ENCODE data around the gene CANT1. TPM values are rescaled to one million over a fixed set of nuclear protein-coding genes. Genes with fewer than 3 reads are reported as not detected.

CANT1 gene
- total RNA-seq, 2 donors from 2014 or later: 20.9 to 40.1 TPM

DNA sequence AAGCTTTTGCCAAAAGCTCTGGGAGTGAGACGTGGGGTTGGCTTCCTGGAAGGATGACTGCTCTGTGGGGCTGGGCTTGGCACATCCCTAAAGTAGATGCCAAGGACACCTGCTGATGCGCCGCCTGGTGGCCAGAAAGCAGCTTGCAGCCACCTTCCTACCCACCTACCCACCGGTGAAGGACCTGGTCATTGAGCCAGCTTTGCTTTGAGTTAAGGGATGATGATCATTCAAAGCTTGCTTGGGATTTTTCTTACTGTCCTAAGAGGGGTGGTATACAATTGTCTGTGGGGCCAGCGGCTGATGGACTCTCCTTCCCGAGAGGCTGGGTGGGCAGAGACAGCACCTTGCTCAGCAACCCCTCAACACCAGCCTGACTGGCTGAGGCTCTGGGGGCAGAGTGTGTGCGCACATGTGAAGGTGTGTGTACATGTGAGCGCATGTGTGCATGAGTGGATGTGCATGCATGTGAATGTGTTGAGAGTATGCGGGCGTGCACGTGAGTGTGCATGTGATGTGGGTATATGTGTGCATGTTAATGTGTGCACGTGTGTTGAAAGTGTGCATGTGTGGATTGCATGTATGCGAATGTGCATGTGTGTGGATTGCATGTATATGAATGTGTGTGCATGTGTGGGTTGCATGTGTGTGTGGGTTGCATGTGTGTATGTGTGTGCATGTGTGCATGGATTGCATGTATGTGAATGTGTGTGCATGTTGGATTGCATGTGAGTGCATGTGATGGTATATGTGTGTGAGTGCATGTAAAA is 33.0 kb upstream of the CANT1 start:
- peak overlapping the region in 1 of 2 donors; percentile 31 for H3K27ac ChIP-seq
- H3K9me3 ChIP-seq: no peaks in the 10 kb centered on the region
- TF ChIP-seq, protein P1, sequence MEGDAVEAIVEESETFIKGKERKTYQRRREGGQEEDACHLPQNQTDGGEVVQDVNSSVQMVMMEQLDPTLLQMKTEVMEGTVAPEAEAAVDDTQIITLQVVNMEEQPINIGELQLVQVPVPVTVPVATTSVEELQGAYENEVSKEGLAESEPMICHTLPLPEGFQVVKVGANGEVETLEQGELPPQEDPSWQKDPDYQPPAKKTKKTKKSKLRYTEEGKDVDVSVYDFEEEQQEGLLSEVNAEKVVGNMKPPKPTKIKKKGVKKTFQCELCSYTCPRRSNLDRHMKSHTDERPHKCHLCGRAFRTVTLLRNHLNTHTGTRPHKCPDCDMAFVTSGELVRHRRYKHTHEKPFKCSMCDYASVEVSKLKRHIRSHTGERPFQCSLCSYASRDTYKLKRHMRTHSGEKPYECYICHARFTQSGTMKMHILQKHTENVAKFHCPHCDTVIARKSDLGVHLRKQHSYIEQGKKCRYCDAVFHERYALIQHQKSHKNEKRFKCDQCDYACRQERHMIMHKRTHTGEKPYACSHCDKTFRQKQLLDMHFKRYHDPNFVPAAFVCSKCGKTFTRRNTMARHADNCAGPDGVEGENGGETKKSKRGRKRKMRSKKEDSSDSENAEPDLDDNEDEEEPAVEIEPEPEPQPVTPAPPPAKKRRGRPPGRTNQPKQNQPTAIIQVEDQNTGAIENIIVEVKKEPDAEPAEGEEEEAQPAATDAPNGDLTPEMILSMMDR (IDR thresholded peaks at IDR 0.05): peak; percentile 90 to 93
- no peak overlapping the region for H3K4me3 ChIP-seq
- peaks cover 31% of the 10 kb centered on the region for H3K36me3 ChIP-seq
- H3K27me3 ChIP-seq: no peaks in the 10 kb centered on the region
- no peak for DNase-seq (ENCODE audit: low spot score)
- peaks cover 0 to 39% of the 10 kb centered on the region in 2 donors for H3K4me1 ChIP-seq

DNA sequence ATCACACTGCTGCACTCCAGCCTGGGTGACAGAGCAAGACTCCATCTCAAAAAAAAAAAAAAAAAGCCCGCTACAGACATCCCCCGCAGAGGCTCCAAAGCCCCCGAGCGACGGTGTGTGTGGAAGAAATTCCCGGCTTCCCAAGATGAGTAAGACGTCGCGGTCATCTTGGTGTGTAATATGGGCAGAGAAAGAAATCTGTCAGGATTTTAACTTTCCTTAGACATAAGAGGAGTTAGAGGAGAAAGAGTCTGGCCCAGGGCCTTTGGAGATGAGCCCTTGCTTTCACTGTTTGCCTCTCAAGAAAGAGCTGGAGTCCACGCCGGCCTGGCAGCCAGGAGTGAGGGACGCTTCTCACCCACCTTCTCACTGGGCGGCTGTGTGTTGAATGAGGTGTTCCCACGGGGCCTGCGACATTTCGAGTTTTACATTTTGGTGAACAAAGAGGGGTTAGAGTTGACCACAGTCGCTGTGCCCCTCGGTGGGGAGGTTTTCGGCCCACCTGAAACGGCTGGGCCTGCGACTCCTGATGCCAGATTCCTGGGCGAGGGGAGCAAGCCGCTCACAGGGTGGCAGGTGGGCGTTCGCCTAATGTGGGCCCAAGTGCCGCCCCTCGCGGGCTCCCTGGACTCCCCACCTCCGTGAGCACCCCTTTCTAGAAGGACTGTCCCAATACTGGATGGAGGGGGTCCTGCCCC is 32.3 kb upstream of the CANT1 start:
- no peaks in the 10 kb centered on the region for H3K9me3 ChIP-seq
- peak overlapping the region in 1 of 2 donors; percentile 31 for H3K27ac ChIP-seq
- no peak for DNase-seq (ENCODE audit: low spot score)
- no peaks in the 10 kb centered on the region for H3K27me3 ChIP-seq
- TF ChIP-seq, protein P1 (IDR thresholded peaks at IDR 0.05): no peak
- no peak overlapping the region for H3K4me3 ChIP-seq
- peaks cover 25% of the 10 kb centered on the region for H3K36me3 ChIP-seq
- H3K4me1 ChIP-seq: peaks cover 0 to 33% of the 10 kb centered on the region in 2 donors

DNA sequence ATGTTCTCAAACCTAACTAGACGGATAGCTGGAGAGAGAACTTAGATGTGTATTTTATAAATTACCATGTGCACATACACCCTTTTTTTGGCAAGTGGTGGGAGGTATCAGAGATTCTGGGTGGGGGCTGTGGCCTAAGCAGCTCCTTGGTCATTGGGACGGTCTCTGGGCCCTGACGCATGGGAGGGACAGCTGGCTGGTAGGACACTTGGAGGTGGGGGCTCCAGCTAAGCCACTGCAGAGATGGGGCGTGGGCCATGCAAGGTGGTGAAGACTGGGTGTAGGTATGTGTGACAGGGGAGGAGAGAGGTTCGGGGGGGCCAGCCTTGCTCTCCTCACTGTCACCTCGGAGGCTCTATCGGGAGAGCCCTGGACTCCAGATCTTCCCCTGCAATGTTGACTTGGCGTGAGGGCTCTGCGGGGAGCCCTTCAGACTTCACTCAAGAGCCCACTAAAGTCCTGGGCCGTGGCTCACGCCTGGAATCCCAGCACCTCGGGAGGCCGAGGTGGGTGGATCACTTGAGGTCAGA is 31.5 kb upstream of the CANT1 start:
- Histone ChIP-seq H3K4me3 (no peak overlapping the region), H3K27ac (no peak overlapping the region), H3K9me3 (no peaks in the 10 kb centered on the region), H3K4me1 (peaks cover 0 to 30% of the 10 kb centered on the region in 2 donors), H3K36me3 (peaks cover 25% of the 10 kb centered on the region), H3K27me3 (no peaks in the 10 kb centered on the region)
- TF ChIP-seq, protein P1 (IDR thresholded peaks at IDR 0.05): no peak
- no peak for DNase-seq (ENCODE audit: low spot score)

DNA sequence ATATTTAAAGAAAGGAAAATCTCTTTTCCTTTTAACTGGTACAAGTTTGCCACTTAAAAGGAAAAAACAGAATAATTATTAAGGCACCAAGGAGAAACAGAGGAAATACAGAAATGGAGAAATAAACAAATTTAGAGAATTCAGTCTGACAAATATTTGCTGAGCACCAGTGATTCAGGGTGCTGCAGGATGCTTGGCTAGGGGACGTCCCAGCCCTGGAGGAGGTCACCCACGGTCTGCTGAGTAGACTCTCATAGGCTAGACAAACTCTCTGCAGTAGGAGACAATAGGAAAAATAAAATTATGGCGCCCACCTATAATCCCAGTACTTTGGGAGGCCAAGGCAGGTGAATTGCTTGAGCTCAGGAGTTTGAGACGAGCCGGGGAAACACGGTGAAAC is 30.3 kb upstream of the CANT1 start:
- no peaks in the 10 kb centered on the region for H3K27me3 ChIP-seq
- no peak overlapping the region for H3K27ac ChIP-seq
- no peak for DNase-seq (ENCODE audit: low spot score)
- H3K4me3 ChIP-seq: no peak overlapping the region
- TF ChIP-seq, protein P1 (IDR thresholded peaks at IDR 0.05): no peak
- no peaks in the 10 kb centered on the region for H3K9me3 ChIP-seq
- peaks cover 24% of the 10 kb centered on the region for H3K36me3 ChIP-seq
- H3K4me1 ChIP-seq: peaks cover 0 to 32% of the 10 kb centered on the region in 2 donors

DNA sequence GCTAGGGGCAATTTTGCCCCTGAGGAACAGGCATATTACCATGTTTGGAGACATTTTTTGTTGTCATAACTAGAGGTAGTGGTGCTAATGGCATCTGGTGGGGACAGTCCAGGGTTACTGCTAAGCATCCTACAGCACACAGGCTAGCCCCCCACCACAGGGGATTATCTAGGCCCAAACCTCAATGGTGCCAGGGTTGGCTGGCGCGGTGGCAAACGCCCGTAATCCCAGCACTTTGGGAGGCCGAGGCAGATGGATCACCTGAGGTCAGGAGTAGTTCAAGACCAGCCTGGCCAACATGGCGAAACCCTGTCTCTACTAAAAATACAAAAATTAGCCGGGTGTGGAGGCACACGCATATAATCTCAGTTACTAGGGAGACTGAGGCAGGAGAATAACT is 29.6 kb upstream of the CANT1 start:
- TF ChIP-seq, protein P1 (IDR thresholded peaks at IDR 0.05): no peak
- Histone ChIP-seq H3K9me3 (no peaks in the 10 kb centered on the region), H3K36me3 (peaks cover 20% of the 10 kb centered on the region), H3K27ac (peak overlapping the region; percentile 48 to 55), H3K27me3 (no peaks in the 10 kb centered on the region), H3K4me1 (peaks cover 0 to 39% of the 10 kb centered on the region in 2 donors), H3K4me3 (no peak overlapping the region)
- no peak for DNase-seq (ENCODE audit: low spot score)

Data from right atrium auricular region (tissue), 2 donors.